ENCODE results near the gene SHC1. TPM values are rescaled to one million over a fixed set of nuclear protein-coding genes. Genes with fewer than 3 reads are reported as not detected.

Gene SHC1
- total and polyA plus RNA-seq, 5 experiments from 2014 or later: 22.6 to 68.5 (median 27.4) TPM

- peak overlapping the region; percentile 98 to 100 (median 99) for H3K27ac Mint-ChIP-seq
- H3K4me1 Mint-ChIP-seq: peaks cover 20 to 71% (median 58%) of the 10 kb centered on the region in 4 donors
- peak; percentile 60 to 83 for ATAC-seq
- POLR2A ChIA-PET: interaction anchor here (0.8 to 4.0 kb wide), 25 partner anchors 8 to 377 kb away, joined by 3 to 87 read pairs (median 4); partner anchors contain the start of genes CKS1B, FLAD1, LENEP and PBXIP1
- no peaks in the 10 kb centered on the region for H3K36me3 Mint-ChIP-seq
- peak overlapping the region; percentile 86 to 100 (median 98) for H3K4me3 Mint-ChIP-seq
- H3K27me3 Mint-ChIP-seq: no peaks in the 10 kb centered on the region
- DNase-seq: peak; percentile 81 to 100 (median 95)
- H3K9me3 Mint-ChIP-seq: peaks cover 0 to 2% (median 0%) of the 10 kb centered on the region in 9 donors
These were observed 33.2 kb downstream of the SHC1 start for GRCh38 chr1:154937085-154937987.

GRCh38 chr1:154936555-154937084 is 33.9 kb downstream of the SHC1 start, which contains the start of gene PMVK:
Gene PMVK (minus strand): TSS chr1:154936719. CDS start chr1:154936685, 34 bp downstream.
- peak in 9 of 10 donors; percentile 84 to 98 (median 95) for DNase-seq
- H3K4me1 Mint-ChIP-seq: peaks cover 20 to 64% (median 53%) of the 10 kb centered on the region in 4 donors

GRCh38 chr1:154935749-154936554 is 34.6 kb downstream of the SHC1 start:
- peaks cover 0 to 2% (median 0%) of the 10 kb centered on the region in 9 donors for H3K9me3 Mint-ChIP-seq
- no peak for ATAC-seq
- H3K27me3 Mint-ChIP-seq: no peaks in the 10 kb centered on the region
- peaks cover 0 to 6% (median 0%) of the 10 kb centered on the region in 3 donors for H3K36me3 Mint-ChIP-seq
- peaks cover 20 to 57% (median 53%) of the 10 kb centered on the region in 4 donors for H3K4me1 Mint-ChIP-seq
- POLR2A ChIA-PET: interaction anchor here (0.6 to 4.0 kb wide), 24 partner anchors 8 to 376 kb away, joined by 3 to 87 read pairs (median 4); partner anchors contain the start of genes CKS1B, FLAD1, LENEP and PBXIP1
- peak overlapping the region; percentile 86 to 100 (median 98) for H3K4me3 Mint-ChIP-seq
- DNase-seq: peak in 1 of 10 donors; percentile 51
- peak overlapping the region; percentile 98 to 100 (median 99) for H3K27ac Mint-ChIP-seq

More at GRCh38 chr1:154936555-154937084, 33.9 kb downstream of the SHC1 start, which contains the start of gene PMVK:
- Mint-ChIP-seq H3K27me3 (no peaks in the 10 kb centered on the region), H3K27ac (peak within 1 kb of the TSS; percentile 98 to 100 (median 99)), H3K4me3 (peak within 1 kb of the TSS; percentile 86 to 100 (median 98)), H3K36me3 (peaks cover 0 to under 1% (median 0%) of the 10 kb centered on the region in 3 donors), H3K9me3 (peaks cover 0 to 2% (median 0%) of the 10 kb centered on the region in 9 donors)
- POLR2A ChIA-PET: interaction anchor here (0.6 to 4.0 kb wide), 25 partner anchors 9 to 377 kb away, joined by 3 to 87 read pairs (median 4); partner anchors contain the start of genes CKS1B, FLAD1, LENEP and PBXIP1
- peak; percentile 76 to 83 for ATAC-seq

- Mint-ChIP-seq H3K4me1 (peaks cover 14 to 46% (median 42%) of the 10 kb centered on the region in 4 donors), H3K4me3 (peak overlapping the region in 5 of 10 donors; percentile 10 to 53 (median 47)), H3K27me3 (no peaks in the 10 kb centered on the region), H3K27ac (peak overlapping the region in 2 of 10 donors; percentile 72 to 89), H3K36me3 (peaks cover 0 to 13% (median 0%) of the 10 kb centered on the region in 3 donors), H3K9me3 (peaks cover 0 to 2% (median 0%) of the 10 kb centered on the region in 9 donors)
- POLR2A ChIA-PET: interaction anchor here (0.7 kb wide), 1 partner anchor 28 kb away, joined by 3 read pairs; no protein-coding TSS in a partner anchor
- no peak for ATAC-seq
- DNase-seq: peak in 1 of 10 donors; percentile 28
These were observed 36.1 kb downstream of the SHC1 start for GRCh38 chr1:154934358-154934948.

GRCh38 chr1:154931940-154932487 is 38.5 kb downstream of the SHC1 start:
- ATAC-seq (no peak), DNase-seq (peak in 1 of 10 donors; percentile 30)
- Mint-ChIP-seq H3K36me3 (peaks cover 0 to 29% (median 7%) of the 10 kb centered on the region in 3 donors), H3K4me3 (no peak overlapping the region), H3K27ac (no peak overlapping the region), H3K4me1 (peaks cover 12 to 32% (median 20%) of the 10 kb centered on the region in 4 donors), H3K27me3 (no peaks in the 10 kb centered on the region), H3K9me3 (peaks cover 0 to 2% (median 0%) of the 10 kb centered on the region in 9 donors)
- POLR2A ChIA-PET: no interaction called here

GRCh38 chr1:154926201-154926600 is 44.3 kb downstream of the SHC1 start:
- H3K4me3 Mint-ChIP-seq: no peak overlapping the region
- peak overlapping the region in 2 of 10 donors; percentile 62 to 88 for H3K27ac Mint-ChIP-seq

GRCh38 chr1:154925335-154926170 is 45.0 kb downstream of the SHC1 start:
- Mint-ChIP-seq H3K9me3 (no peaks in the 10 kb centered on the region), H3K27me3 (no peaks in the 10 kb centered on the region), H3K4me3 (no peak overlapping the region), H3K36me3 (peaks cover 7 to 58% (median 8%) of the 10 kb centered on the region in 3 donors), H3K27ac (peak overlapping the region in 3 of 10 donors; percentile 52 to 88 (median 62)), H3K4me1 (peaks cover 2 to 15% (median 13%) of the 10 kb centered on the region in 4 donors)
- POLR2A ChIA-PET: interaction anchor here (0.7 to 1.9 kb wide), 2 partner anchors 11 to 35 kb away, joined by 6 read pairs; partner anchors contain the start of gene PMVK
- DNase-seq (no peak), ATAC-seq (no peak)

More at GRCh38 chr1:154926201-154926600, 44.3 kb downstream of the SHC1 start:
- DNase-seq: no peak
- Mint-ChIP-seq H3K36me3 (peaks cover 7 to 56% (median 7%) of the 10 kb centered on the region in 3 donors), H3K27me3 (no peaks in the 10 kb centered on the region), H3K9me3 (no peaks in the 10 kb centered on the region), H3K4me1 (peaks cover 2 to 15% (median 13%) of the 10 kb centered on the region in 4 donors)
- POLR2A ChIA-PET: interaction anchor here (1.9 kb wide), 1 partner anchor 10 kb away, joined by 6 read pairs; the partner anchor contains the start of gene PMVK
- ATAC-seq: no peak

- Mint-ChIP-seq H3K9me3 (no peaks in the 10 kb centered on the region), H3K4me1 (peaks cover 2 to 15% (median 13%) of the 10 kb centered on the region in 4 donors), H3K4me3 (no peak overlapping the region), H3K27me3 (no peaks in the 10 kb centered on the region), H3K36me3 (peaks cover 7 to 47% (median 10%) of the 10 kb centered on the region in 3 donors), H3K27ac (peak overlapping the region in 2 of 10 donors; percentile 37)
- ATAC-seq (no peak), DNase-seq (no peak)
- POLR2A ChIA-PET: no interaction called here
These were observed 46.9 kb downstream of the SHC1 start for GRCh38 chr1:154923695-154924094.

- H3K27me3 Mint-ChIP-seq: peaks cover 0 to 3% (median 1%) of the 10 kb centered on the region in 5 donors
- DNase-seq (no peak), ATAC-seq (no peak)
- no peak overlapping the region for H3K4me3 Mint-ChIP-seq
- no peaks in the 10 kb centered on the region for H3K4me1 Mint-ChIP-seq
- peaks cover 4 to 6% (median 6%) of the 10 kb centered on the region in 3 donors for H3K36me3 Mint-ChIP-seq
- no peak overlapping the region for H3K27ac Mint-ChIP-seq
- POLR2A ChIA-PET: interaction anchor here (0.5 kb wide), 1 partner anchor 255 kb away, joined by 4 read pairs; no protein-coding TSS in a partner anchor
- H3K9me3 Mint-ChIP-seq: peaks cover 0 to 2% (median 0%) of the 10 kb centered on the region in 9 donors
These were observed 57.3 kb downstream of the SHC1 start for GRCh38 chr1:154913273-154913672.

- Mint-ChIP-seq H3K36me3 (peaks cover 4 to 6% (median 6%) of the 10 kb centered on the region in 3 donors), H3K9me3 (peaks cover 0 to 2% (median 0%) of the 10 kb centered on the region in 9 donors), H3K4me1 (peaks cover 0 to 1% (median 0%) of the 10 kb centered on the region in 4 donors), H3K27ac (peak overlapping the region in 1 of 10 donors; percentile 33), H3K4me3 (no peak overlapping the region), H3K27me3 (peaks cover 0 to 3% (median 1%) of the 10 kb centered on the region in 5 donors)
- DNase-seq (no peak), ATAC-seq (no peak)
- POLR2A ChIA-PET: interaction anchor here (0.5 kb wide), 1 partner anchor 255 kb away, joined by 4 read pairs; no protein-coding TSS in a partner anchor
These were observed 57.8 kb downstream of the SHC1 start for GRCh38 chr1:154912755-154913154.

Data from naive thymus-derived CD8-positive, alpha-beta T cell (primary cell).